HCT116 (cell line): Measurements from ENCODE around the gene LMBR1L. TPM values are rescaled to one million over a fixed set of nuclear protein-coding genes. Genes with fewer than 3 reads are reported as not detected.

ENCODE experiments used
- total RNA-seq: library from RNA; stranded (reverse); gene quantifications from one replicate; pipeline ENCODE4 v1.2.1, GENCODE V29; 2021; ENCODE audit not compliant: unreplicated experiment

The LMBR1L gene
- total RNA-seq, 1 experiment from 2014 or later, result 44.4 TPM

Other genes starting within 250 kb of the LMBR1L start
- gene RND1, start 245.0 kb downstream of the LMBR1L start, total RNA-seq, result 2.0 TPM
- gene FKBP11, start 185.4 kb downstream of the LMBR1L start, total RNA-seq, result 18.5 TPM
- 166 TPM for gene ARF3, start 153.4 kb downstream of the LMBR1L start, total RNA-seq
- 9.8 TPM for gene WNT10B, start 139.1 kb downstream of the LMBR1L start, total RNA-seq
- not detected for gene WNT1, start 132.5 kb downstream of the LMBR1L start, total RNA-seq
- 8.1 TPM for gene DDN, start 111.5 kb downstream of the LMBR1L start, total RNA-seq
- 64.6 TPM for gene PRKAG1, start 92.1 kb downstream of the LMBR1L start, total RNA-seq
- 71.3 TPM for gene KMT2D, start 50.1 kb downstream of the LMBR1L start, total RNA-seq
- gene RHEBL1, start 40.9 kb downstream of the LMBR1L start, total RNA-seq, result 2.8 TPM
- gene DHH, start 16.0 kb downstream of the LMBR1L start, total RNA-seq, result 0.22 TPM
- gene TUBA1B, start 20.5 kb upstream of the LMBR1L start, total RNA-seq, result 1,628 TPM
- 24.1 TPM for gene TUBA1A, start 78.2 kb upstream of the LMBR1L start, total RNA-seq
- 571 TPM for gene TUBA1C, start 154.2 kb upstream of the LMBR1L start, total RNA-seq
- 6.7 TPM for gene PRPH, start 184.3 kb upstream of the LMBR1L start, total RNA-seq
- gene TROAP, start 212.4 kb upstream of the LMBR1L start, total RNA-seq, result 99.1 TPM
- gene C1QL4, start 226.3 kb upstream of the LMBR1L start, total RNA-seq, result 8.1 TPM
- gene DNAJC22, start 236.0 kb upstream of the LMBR1L start, total RNA-seq, result 27.7 TPM